ENCODE measurements around the gene COA1.

Gene COA1

DNA sequence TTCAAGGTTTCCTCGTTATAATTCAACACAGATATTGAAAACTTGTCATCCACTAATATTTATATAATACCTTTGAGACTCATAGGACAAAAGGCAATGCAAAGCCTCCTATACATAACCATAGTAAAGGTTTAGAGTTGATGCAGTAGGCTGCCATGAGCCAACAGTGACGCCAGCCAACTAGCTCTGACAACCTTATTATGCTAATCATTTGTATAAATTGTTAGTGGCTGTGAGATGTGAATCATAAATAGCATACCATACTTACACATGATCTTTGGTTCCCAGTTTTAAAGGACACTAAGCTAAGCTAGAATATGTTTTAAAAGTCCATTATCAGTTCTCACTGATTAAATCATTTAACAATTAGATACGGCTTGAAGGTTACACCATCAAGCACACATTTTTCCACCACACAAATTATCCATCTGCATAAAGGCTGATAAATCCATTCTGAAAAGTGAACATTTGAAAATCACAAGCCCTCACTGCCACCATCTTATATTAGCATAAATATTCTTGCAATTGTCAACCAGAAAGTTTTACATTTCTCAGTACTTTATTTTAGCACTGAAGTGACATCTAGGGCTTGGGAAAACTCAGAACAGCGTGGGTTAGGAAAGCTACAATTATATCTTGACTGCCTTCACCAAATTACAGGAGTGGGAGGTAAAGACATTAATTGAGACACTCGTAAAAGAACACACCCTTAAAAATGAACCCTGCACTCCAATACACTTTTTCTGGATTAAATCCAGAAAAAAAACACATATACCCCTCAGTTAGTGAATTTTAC lies 30.7 kb downstream of the COA1 start:
- H3K4me2 ChIP-seq (ENCODE audit: low read length), result no peak overlapping the region
- no peak overlapping the region for H3K9ac ChIP-seq (ENCODE audit: low read length)
- H3K4me3 ChIP-seq (ENCODE audit: low read length), result no peak overlapping the region
- no peak overlapping the region for H2AFZ ChIP-seq (ENCODE audit: low read depth, low read length)
- TF ChIP-seq, protein P1, sequence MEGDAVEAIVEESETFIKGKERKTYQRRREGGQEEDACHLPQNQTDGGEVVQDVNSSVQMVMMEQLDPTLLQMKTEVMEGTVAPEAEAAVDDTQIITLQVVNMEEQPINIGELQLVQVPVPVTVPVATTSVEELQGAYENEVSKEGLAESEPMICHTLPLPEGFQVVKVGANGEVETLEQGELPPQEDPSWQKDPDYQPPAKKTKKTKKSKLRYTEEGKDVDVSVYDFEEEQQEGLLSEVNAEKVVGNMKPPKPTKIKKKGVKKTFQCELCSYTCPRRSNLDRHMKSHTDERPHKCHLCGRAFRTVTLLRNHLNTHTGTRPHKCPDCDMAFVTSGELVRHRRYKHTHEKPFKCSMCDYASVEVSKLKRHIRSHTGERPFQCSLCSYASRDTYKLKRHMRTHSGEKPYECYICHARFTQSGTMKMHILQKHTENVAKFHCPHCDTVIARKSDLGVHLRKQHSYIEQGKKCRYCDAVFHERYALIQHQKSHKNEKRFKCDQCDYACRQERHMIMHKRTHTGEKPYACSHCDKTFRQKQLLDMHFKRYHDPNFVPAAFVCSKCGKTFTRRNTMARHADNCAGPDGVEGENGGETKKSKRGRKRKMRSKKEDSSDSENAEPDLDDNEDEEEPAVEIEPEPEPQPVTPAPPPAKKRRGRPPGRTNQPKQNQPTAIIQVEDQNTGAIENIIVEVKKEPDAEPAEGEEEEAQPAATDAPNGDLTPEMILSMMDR (IDR thresholded peaks at IDR 0.05; ENCODE audit: low read depth, low read length), result 0 out of 2 replicates have a peak, but pooled peaks have one; percentile 12
- no peak for TF ChIP-seq EZH2phosphoT487 (IDR thresholded peaks at IDR 0.05; ENCODE audit: low read depth)
- no peak overlapping the region for H3K27ac ChIP-seq (ENCODE audit: low read length)
- peaks cover 63% of the 10 kb centered on the region for H3K79me2 ChIP-seq (ENCODE audit: low read length)
- H3K36me3 ChIP-seq (replicated peaks; ENCODE audit: low read depth, low read length), result no peaks in the 10 kb centered on the region
- H4K20me1 ChIP-seq (ENCODE audit: insufficient read depth, low read length), result peaks cover 62% of the 10 kb centered on the region
- no peaks in the 10 kb centered on the region for H3K27me3 ChIP-seq (ENCODE audit: low read depth, low read length)
- H3K4me1 ChIP-seq (ENCODE audit: low read length), result peaks cover 15% of the 10 kb centered on the region; the same call in 1 of the 2 replicates
- no peaks in the 10 kb centered on the region for H3K9me3 ChIP-seq (ENCODE audit: insufficient read depth, low read length)

DNA sequence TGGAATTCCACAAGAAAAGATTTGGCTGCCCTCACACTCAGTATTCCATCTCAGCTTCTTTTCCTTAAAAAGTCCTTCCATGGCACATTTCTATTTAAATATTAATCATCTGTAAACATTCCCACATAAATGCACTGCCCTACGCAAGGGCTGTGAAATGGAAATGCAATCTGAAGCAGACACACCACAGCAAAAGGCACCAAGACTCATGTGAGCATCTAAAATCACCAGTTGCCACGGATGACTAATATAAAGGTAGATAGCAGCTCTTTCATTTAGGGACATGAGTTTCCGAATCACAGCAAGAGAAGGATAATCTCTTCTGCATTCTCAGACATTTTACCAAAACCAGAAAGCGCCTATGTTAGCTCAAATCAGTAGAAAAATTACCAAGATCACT lies 31.6 kb downstream of the COA1 start:
- Histone ChIP-seq H4K20me1 (ENCODE audit: insufficient read depth, low read length) (peaks cover 69% of the 10 kb centered on the region), H3K4me1 (ENCODE audit: low read length) (peaks cover 15% of the 10 kb centered on the region; the same call in 1 of the 2 replicates), H3K27me3 (ENCODE audit: low read depth, low read length) (no peaks in the 10 kb centered on the region), H2AFZ (ENCODE audit: low read depth, low read length) (no peak overlapping the region), H3K9me3 (ENCODE audit: insufficient read depth, low read length) (no peaks in the 10 kb centered on the region), H3K79me2 (ENCODE audit: low read length) (peaks cover 71% of the 10 kb centered on the region), H3K27ac (ENCODE audit: low read length) (no peak overlapping the region), H3K4me3 (ENCODE audit: low read length) (no peak overlapping the region), H3K36me3 (replicated peaks; ENCODE audit: low read depth, low read length) (no peaks in the 10 kb centered on the region), H3K9ac (ENCODE audit: low read length) (no peak overlapping the region), H3K4me2 (ENCODE audit: low read length) (no peak overlapping the region)
- TF ChIP-seq, protein P1 (IDR thresholded peaks at IDR 0.05; ENCODE audit: low read depth, low read length), result no peak
- TF ChIP-seq EZH2phosphoT487 (IDR thresholded peaks at IDR 0.05; ENCODE audit: low read depth), result no peak

DNA sequence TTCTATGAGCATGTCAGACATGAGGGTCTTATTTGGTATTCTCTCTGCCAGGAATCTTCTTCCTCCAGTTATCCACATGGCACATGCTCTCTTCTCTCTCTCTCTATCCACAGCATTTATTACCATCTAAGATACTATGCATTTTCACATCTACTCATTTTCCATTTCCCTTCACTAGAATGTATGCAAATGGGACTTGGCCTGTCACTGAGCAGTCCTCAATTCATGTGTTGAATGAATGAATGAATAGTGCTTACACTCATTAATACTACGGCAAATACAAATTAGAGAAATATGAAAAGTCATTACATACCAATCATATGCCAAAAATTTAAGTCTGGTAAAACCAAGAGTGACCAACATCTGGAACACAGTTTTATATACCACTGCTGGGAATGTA lies 34.0 kb downstream of the COA1 start:
- H3K9ac ChIP-seq (ENCODE audit: low read length), result no peak overlapping the region
- H2AFZ ChIP-seq (ENCODE audit: low read depth, low read length), result no peak overlapping the region
- no peak overlapping the region for H3K4me3 ChIP-seq (ENCODE audit: low read length)
- no peak overlapping the region for H3K27ac ChIP-seq (ENCODE audit: low read length)
- no peak overlapping the region for H3K4me2 ChIP-seq (ENCODE audit: low read length)
- H3K27me3 ChIP-seq (ENCODE audit: low read depth, low read length), result no peaks in the 10 kb centered on the region
- H3K36me3 ChIP-seq (replicated peaks; ENCODE audit: low read depth, low read length), result no peaks in the 10 kb centered on the region
- peaks cover 89% of the 10 kb centered on the region for H3K79me2 ChIP-seq (ENCODE audit: low read length)
- TF ChIP-seq, protein P1 (IDR thresholded peaks at IDR 0.05; ENCODE audit: low read depth, low read length), result no peak
- no peak for TF ChIP-seq EZH2phosphoT487 (IDR thresholded peaks at IDR 0.05; ENCODE audit: low read depth)
- H4K20me1 ChIP-seq (ENCODE audit: insufficient read depth, low read length), result peaks cover 76% of the 10 kb centered on the region
- H3K4me1 ChIP-seq (ENCODE audit: low read length), result peaks cover 15% of the 10 kb centered on the region; the same call in 1 of the 2 replicates
- no peaks in the 10 kb centered on the region for H3K9me3 ChIP-seq (ENCODE audit: insufficient read depth, low read length)

DNA sequence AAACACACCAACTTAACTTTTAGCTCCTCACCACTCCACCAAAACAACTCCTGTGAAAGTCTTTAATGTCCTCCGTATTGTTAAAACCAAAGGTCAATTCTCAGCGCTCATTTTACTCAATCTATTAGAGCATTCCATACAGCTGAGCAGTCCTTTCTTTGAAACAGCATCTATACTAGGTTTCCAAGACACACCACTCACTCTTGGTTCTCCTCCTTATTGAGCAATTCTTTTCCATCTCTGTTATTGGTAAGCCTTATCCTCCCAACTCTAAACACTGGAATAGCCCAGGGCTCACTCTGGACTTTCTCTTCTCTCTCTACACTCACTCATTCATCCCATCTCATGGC lies 34.9 kb downstream of the COA1 start:
- no peaks in the 10 kb centered on the region for H3K27me3 ChIP-seq (ENCODE audit: low read depth, low read length)
- H3K9ac ChIP-seq (ENCODE audit: low read length), result no peak overlapping the region
- TF ChIP-seq, protein P1 (IDR thresholded peaks at IDR 0.05; ENCODE audit: low read depth, low read length), result no peak
- no peak for TF ChIP-seq EZH2phosphoT487 (IDR thresholded peaks at IDR 0.05; ENCODE audit: low read depth)
- H3K4me1 ChIP-seq (ENCODE audit: low read length), result peaks cover 10% of the 10 kb centered on the region; the same call in 1 of the 2 replicates
- H3K4me3 ChIP-seq (ENCODE audit: low read length), result no peak overlapping the region
- H3K9me3 ChIP-seq (ENCODE audit: insufficient read depth, low read length), result no peaks in the 10 kb centered on the region
- H2AFZ ChIP-seq (ENCODE audit: low read depth, low read length), result no peak overlapping the region
- H3K4me2 ChIP-seq (ENCODE audit: low read length), result no peak overlapping the region
- no peaks in the 10 kb centered on the region for H3K36me3 ChIP-seq (replicated peaks; ENCODE audit: low read depth, low read length)
- peaks cover 71% of the 10 kb centered on the region for H4K20me1 ChIP-seq (ENCODE audit: insufficient read depth, low read length)
- no peak overlapping the region for H3K27ac ChIP-seq (ENCODE audit: low read length)
- H3K79me2 ChIP-seq (ENCODE audit: low read length), result peaks cover 92% of the 10 kb centered on the region
